LNCaP clone FGC (cell line): ENCODE data around the gene INPP5F.

Source experiments
- DNase-seq: peaks from one replicate; pipeline ENCODE4 v3.0.0-alpha.2; 2011; ENCODE audit warnings: low read depth
- H3K4me3 ChIP-seq: 2 replicates; pipeline ENCODE4 v1.5.1; 2011; ENCODE audit warnings: mild to moderate bottlenecking, low read depth, low read length, control low read depth
- TF ChIP-seq, protein P1 (sequence below): IDR thresholded peaks from 2 replicates; pipeline ENCODE4 v1.5.1; 2012; ENCODE audit warnings: mild to moderate bottlenecking; ENCODE audit not compliant: control insufficient read depth, insufficient read depth; ENCODE audit errors: extremely low read depth

INPP5F gene, protein sequence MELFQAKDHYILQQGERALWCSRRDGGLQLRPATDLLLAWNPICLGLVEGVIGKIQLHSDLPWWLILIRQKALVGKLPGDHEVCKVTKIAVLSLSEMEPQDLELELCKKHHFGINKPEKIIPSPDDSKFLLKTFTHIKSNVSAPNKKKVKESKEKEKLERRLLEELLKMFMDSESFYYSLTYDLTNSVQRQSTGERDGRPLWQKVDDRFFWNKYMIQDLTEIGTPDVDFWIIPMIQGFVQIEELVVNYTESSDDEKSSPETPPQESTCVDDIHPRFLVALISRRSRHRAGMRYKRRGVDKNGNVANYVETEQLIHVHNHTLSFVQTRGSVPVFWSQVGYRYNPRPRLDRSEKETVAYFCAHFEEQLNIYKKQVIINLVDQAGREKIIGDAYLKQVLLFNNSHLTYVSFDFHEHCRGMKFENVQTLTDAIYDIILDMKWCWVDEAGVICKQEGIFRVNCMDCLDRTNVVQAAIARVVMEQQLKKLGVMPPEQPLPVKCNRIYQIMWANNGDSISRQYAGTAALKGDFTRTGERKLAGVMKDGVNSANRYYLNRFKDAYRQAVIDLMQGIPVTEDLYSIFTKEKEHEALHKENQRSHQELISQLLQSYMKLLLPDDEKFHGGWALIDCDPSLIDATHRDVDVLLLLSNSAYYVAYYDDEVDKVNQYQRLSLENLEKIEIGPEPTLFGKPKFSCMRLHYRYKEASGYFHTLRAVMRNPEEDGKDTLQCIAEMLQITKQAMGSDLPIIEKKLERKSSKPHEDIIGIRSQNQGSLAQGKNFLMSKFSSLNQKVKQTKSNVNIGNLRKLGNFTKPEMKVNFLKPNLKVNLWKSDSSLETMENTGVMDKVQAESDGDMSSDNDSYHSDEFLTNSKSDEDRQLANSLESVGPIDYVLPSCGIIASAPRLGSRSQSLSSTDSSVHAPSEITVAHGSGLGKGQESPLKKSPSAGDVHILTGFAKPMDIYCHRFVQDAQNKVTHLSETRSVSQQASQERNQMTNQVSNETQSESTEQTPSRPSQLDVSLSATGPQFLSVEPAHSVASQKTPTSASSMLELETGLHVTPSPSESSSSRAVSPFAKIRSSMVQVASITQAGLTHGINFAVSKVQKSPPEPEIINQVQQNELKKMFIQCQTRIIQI

DNA sequence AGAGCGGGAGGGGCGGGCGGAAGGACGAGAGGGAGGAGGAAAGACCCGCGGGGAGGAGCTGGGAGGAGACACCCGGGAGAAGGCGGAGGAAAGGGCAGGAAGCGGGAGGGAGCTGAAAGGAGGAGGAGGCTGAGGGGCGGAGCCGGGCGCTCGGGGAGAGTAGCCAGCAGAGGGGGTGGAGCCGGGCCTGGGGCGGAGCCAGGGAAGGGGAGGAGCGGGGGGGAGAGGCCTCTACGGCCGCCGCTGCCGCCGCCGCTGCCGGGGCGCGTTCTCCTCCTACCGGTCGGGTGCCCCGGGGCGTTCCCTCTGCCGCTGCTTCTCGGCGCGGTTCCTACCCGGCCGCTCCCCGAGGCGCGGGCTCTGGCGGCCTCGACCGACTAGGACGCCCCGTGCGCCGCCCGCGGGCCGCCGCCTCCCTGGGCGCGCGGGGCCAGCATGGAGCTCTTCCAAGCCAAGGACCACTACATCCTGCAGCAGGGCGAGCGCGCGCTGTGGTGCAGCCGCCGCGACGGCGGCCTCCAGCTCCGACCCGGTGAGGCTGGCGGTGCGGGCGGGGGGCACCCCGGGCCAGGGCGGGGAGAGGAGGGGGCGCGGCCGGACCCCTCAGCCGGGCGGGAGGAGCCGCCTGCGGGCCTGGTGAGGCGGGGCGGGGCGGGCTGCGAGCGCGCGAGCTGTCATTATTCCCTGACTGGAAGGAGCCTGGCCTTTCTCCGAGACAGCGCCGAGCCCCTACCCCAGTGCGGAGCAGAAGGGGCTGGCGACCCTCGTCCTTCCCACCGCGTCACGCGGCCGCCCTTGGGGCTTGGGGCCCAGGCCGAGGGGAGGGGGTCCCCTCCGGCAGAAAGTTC lies at the start of gene INPP5F:
Gene INPP5F, plus strand, starts transcription at position 223 of the 848 bp plus-strand sequence. Its CDS starts 213 bp downstream, at position 436.
- peak; percentile 91 for DNase-seq
- H3K4me3 ChIP-seq, result peak within 1 kb of the TSS; percentile 65
- TF ChIP-seq, protein P1, sequence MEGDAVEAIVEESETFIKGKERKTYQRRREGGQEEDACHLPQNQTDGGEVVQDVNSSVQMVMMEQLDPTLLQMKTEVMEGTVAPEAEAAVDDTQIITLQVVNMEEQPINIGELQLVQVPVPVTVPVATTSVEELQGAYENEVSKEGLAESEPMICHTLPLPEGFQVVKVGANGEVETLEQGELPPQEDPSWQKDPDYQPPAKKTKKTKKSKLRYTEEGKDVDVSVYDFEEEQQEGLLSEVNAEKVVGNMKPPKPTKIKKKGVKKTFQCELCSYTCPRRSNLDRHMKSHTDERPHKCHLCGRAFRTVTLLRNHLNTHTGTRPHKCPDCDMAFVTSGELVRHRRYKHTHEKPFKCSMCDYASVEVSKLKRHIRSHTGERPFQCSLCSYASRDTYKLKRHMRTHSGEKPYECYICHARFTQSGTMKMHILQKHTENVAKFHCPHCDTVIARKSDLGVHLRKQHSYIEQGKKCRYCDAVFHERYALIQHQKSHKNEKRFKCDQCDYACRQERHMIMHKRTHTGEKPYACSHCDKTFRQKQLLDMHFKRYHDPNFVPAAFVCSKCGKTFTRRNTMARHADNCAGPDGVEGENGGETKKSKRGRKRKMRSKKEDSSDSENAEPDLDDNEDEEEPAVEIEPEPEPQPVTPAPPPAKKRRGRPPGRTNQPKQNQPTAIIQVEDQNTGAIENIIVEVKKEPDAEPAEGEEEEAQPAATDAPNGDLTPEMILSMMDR, result no peak

DNA sequence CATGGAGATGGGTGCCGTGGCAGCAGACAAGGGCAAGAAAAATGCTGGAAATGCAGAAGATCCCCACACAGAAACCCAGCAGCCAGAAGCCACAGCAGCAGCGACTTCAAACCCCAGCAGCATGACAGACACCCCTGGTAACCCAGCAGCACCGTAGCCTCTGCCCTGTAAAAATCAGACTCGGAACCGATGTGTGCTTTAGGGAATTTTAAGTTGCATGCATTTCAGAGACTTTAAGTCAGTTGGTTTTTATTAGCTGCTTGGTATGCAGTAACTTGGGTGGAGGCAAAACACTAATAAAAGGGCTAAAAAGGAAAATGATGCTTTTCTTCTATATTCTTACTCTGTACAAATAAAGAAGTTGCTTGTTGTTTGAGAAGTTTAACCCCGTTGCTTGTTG lies 48.7 kb upstream of the INPP5F start:
- DNase-seq, result no peak
- TF ChIP-seq, protein P1, result no peak

DNA sequence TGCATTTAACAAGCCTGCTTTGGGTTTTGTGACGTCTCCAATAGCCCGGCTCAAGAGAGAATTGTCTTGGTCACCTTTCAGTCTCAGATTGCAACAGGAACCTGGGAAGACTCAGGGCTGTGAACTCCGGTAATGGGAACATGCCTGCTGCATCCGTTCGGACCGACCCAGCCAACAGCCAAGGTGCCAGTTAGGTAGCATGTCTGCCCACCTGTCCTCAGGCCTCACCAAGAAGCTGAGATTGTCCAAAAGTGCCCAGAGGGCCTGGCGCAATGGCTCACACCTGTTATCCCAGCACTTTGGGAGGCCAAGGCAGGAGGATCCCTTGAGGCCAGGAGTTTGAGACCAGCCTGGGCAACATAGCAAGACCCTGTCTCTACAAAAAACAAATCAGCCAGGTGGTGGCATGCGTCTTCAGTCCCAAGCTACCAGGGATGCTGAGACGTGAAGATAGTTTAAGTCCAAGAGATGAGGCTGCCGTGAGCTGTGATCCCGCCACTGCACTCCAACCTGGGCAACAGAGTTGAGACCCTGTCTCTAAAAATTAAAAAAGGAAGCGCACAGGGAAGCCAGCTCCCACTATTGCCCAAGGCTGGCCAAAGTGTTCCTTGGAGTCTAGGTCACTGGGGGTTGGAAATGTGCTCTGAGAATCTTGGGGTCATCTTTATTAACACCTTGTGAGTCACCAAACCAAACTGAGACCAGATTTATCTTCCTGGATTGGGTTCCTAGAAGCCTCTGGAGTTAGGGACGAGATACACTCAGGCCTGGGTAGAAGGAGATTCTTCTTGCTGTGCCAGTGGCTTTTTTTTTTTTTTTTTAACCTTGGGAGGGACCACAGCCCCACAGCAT lies 47.7 kb upstream of the INPP5F start:
- no peak for DNase-seq
- H3K4me3 ChIP-seq, result no peak overlapping the region
- TF ChIP-seq, protein P1, result no peak

More for the DNA sequence above, 48.7 kb upstream of the INPP5F start:
- no peak overlapping the region for H3K4me3 ChIP-seq

DNA sequence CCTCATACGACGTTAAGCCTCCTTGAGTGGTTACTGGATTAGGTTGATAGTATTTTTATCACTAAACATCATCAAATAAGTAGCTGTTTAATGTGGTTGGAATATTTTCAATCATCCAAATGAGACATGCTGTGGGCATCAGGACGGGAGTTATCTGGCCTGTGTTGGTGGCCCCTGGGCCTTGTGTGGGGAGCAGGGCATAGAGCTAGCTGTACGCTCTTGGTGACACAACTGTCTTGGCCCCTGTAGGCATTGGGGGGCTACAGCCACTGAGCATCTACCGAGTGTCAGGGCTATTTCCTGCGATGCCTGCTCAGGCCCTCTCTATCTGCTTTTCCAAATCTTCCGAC lies 46.4 kb upstream of the INPP5F start:
- no peak for DNase-seq
- no peak overlapping the region for H3K4me3 ChIP-seq
- TF ChIP-seq, protein P1, result no peak

DNA sequence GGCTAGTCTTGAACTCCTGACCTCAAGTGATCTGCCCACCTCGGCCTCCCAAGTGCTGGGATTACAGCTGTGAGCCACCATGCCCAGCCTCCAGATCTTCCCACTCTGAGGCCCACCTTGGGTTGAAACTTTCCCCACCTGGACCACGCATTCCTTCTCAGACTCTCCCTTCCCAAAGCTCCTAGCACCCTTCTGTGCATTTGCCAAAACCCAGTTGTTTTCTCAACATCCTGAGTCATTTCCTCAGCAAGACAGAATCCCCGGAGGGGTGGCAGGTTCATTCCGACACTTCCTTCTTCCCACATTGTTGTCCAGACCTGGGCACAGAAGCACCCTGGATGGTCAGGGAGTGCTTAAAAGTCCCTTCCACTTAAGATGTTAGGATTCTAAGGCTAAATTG lies 45.8 kb upstream of the INPP5F start:
- TF ChIP-seq, protein P1, result no peak

DNA sequence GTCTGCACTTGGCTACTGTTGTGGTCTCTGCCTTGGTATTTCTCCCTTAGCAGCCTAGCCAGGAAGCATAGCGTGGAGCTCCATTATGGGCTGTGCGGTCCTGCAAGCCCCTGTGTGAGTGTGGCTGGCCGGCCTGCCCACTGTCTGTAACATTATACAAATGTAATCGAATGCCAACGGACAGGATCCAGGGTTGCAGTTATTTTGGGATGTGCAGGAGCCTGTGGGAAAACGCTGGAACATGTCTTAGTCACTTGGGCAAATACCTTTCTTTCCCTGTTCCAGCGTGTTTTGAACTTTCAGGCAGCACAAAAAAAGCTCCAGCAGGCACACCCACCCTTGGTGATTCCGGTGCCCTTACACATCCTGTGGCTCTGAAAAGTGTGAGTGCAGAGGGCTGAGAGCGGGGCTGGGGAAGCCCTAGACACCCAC lies 45.2 kb upstream of the INPP5F start:
- no peak overlapping the region for H3K4me3 ChIP-seq
- no peak for DNase-seq
- TF ChIP-seq, protein P1, result no peak

More for the DNA sequence above, 45.8 kb upstream of the INPP5F start:
- DNase-seq, result no peak
- H3K4me3 ChIP-seq, result no peak overlapping the region
